ENCODE measurements around the gene HDAC4.

DNA sequence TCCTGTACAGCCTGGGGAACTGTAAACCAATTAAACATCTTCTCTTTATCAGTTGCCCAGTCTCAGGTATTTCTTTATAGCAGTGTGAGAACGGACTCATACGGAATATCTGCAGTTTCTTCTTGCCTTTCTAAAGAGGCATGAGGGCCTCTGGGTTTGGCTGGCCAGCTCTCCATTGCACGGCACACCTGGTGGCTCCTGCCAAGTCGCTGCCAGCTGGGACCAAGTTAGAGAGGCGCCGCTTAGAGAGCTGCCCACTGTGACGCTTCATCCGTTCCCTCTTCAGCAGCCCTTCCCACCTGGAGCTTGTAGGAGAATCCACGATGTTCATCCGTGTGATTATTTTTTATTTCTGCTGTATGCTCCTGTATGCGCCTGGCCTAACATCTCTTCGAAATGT is 357.5 kb downstream of the HDAC4 start:
- TF ChIP-seq ZNF384 (IDR thresholded peaks at IDR 0.05), result no peak
- no peak for TF ChIP-seq SP1 (IDR thresholded peaks at IDR 0.05)
- TF ChIP-seq TARDBP (IDR thresholded peaks at IDR 0.05), result no peak

All from HEK293T (cell line).